H1 (cell line): ENCODE data around the gene CUEDC1. TPM values are rescaled to one million over a fixed set of nuclear protein-coding genes. Genes with fewer than 3 reads are reported as not detected.

ENCODE experiments used
- CTCF ChIA-PET: fragments of 300-600 bp; sonication (Branson Sonifier 250); formaldehyde crosslinking; loops from one replicate; lab custom pipeline; 2021; ENCODE audit not compliant: partially characterized antibody; lab: Charles Lee
- POLR2A ChIA-PET: fragments of 300-600 bp; sonication (Branson Sonifier 250); formaldehyde crosslinking; loops from one replicate; lab custom pipeline; 2021; ENCODE audit warnings: inconsistent platforms; ENCODE audit not compliant: partially characterized antibody; lab: Charles Lee
- DNase-seq, 2 experiments: peaks; one replicate each; pipeline versions ENCODE4 v3.0.0 to v3.0.0-alpha.2; 2010 to 2022; ENCODE audit warnings: low spot score in 2 of 2, low read depth in 1 of 2, mixed read lengths in 1 of 2
- FAIRE-seq: peaks from 2 replicates; lab custom pipeline; 2011; peaks lifted over from hg19 to GRCh38; lab: Jason Lieb, UNC
- H2AFZ ChIP-seq: 2 replicates; pipeline ENCODE4 v1.8.1; 2012; ENCODE audit warnings: low read length, inconsistent platforms
- H2AK5ac ChIP-seq: 2 replicates; pipeline ENCODE4 v1.6.1; 2013; ENCODE audit warnings: low read depth, low read length
- H2BK120ac ChIP-seq: replicated peaks from 2 replicates; pipeline ENCODE3; 2013; ENCODE audit warnings: low read depth, low read length, inconsistent platforms
- H2BK12ac ChIP-seq: 2 replicates; pipeline ENCODE4 v1.6.1; 2013; ENCODE audit warnings: low read depth, low read length
- H2BK15ac ChIP-seq: 2 replicates; pipeline ENCODE4 v1.6.1; 2013; ENCODE audit warnings: low read length
- H2BK20ac ChIP-seq: 2 replicates; pipeline ENCODE4 v1.6.1; 2013; ENCODE audit warnings: low read length
- H2BK5ac ChIP-seq: 2 replicates; pipeline ENCODE4 v1.6.1; 2013; ENCODE audit warnings: low read depth, low read length
- H3K14ac ChIP-seq: 2 replicates; pipeline ENCODE4 v1.6.1; 2013; ENCODE audit warnings: inconsistent platforms; ENCODE audit not compliant: insufficient read length
- H3K18ac ChIP-seq: 2 replicates; pipeline ENCODE4 v1.6.1; 2013; ENCODE audit warnings: low read length; ENCODE audit errors: extremely low read depth
- H3K23ac ChIP-seq: 2 replicates; pipeline ENCODE4 v1.6.1; 2013; ENCODE audit warnings: inconsistent platforms; ENCODE audit not compliant: insufficient read length
- H3K23me2 ChIP-seq: 2 replicates; pipeline ENCODE4 v1.6.1; 2013; ENCODE audit warnings: low read depth, low read length
- H3K27ac ChIP-seq: 2 replicates; pipeline ENCODE4 v1.6.1; 2011; ENCODE audit warnings: low read depth, low read length, inconsistent platforms
- H3K27me3 ChIP-seq, 4 experiments: replicated peaks in 1 of 4; 1 replicate in 1 of 4; 2 replicates in 3 of 4; pipeline versions ENCODE4 v1.6.1 to v1.8.1; 2011 to 2013; ENCODE audit warnings: low read length in 3 of 4, mild to moderate bottlenecking in 3 of 4, inconsistent platforms in 2 of 4, mixed read lengths in 2 of 4, moderate library complexity in 1 of 4; ENCODE audit not compliant: control insufficient read depth in 3 of 4, insufficient read depth in 3 of 4; ENCODE audit errors: extremely low read depth in 1 of 4
- H3K36me3 ChIP-seq, 4 experiments: 2 replicates each; pipeline versions ENCODE4 v1.6.1 to v1.8.1; 2011 to 2013; ENCODE audit warnings: mild to moderate bottlenecking in 4 of 4, low read length in 3 of 4, moderate library complexity in 2 of 4, control low read depth in 1 of 4, inconsistent platforms in 1 of 4; ENCODE audit not compliant: insufficient read depth in 4 of 4, control insufficient read depth in 2 of 4
- H3K4ac ChIP-seq: replicated peaks from 2 replicates; pipeline ENCODE3; 2013; ENCODE audit warnings: low read length, low read depth, mixed read lengths, inconsistent platforms; ENCODE audit not compliant: insufficient read length
- H3K4me1 ChIP-seq, 4 experiments: replicated peaks in 1 of 4; 1 replicate in 1 of 4; 2 replicates in 3 of 4; pipeline versions ENCODE4 v1.6.1 to v1.8.1; 2011 to 2013; ENCODE audit warnings: low read length in 3 of 4, inconsistent platforms in 2 of 4, mixed read lengths in 1 of 4; ENCODE audit not compliant: insufficient read depth in 4 of 4, control insufficient read depth in 3 of 4
- H3K4me2 ChIP-seq, 2 experiments: 2 replicates each; pipeline versions ENCODE4 v1.6.1 to v1.8.1; 2011 to 2013; ENCODE audit warnings: low read depth in 2 of 2, low read length in 2 of 2, control low read depth in 1 of 2, inconsistent platforms in 1 of 2, mild to moderate bottlenecking in 1 of 2; ENCODE audit not compliant: insufficient read depth in 1 of 2
- H3K4me3 ChIP-seq, 4 experiments: fragments of 200-600, 300-600 bp in 1 of 4; sonication (generic), shearing (Covaris generic), sonication (Bioruptor Twin) in 1 of 4; 2 replicates each; pipeline versions ENCODE4 v1.5.1 to v1.8.1; 2011 to 2016; ENCODE audit warnings: low read length in 4 of 4, low read depth in 3 of 4, control low read depth in 2 of 4, inconsistent platforms in 2 of 4, mild to moderate bottlenecking in 2 of 4, mixed read lengths in 1 of 4, moderate library complexity in 1 of 4; ENCODE audit not compliant: insufficient read depth in 2 of 4; ENCODE audit errors: extremely low read depth in 1 of 4
- H3K56ac ChIP-seq: replicated peaks from 2 replicates; pipeline ENCODE3; 2013; ENCODE audit warnings: low read depth, mild to moderate bottlenecking, mixed read lengths, low read length, inconsistent platforms; ENCODE audit not compliant: insufficient read length
- H3K79me1 ChIP-seq: 2 replicates; pipeline ENCODE4 v1.6.1; 2013; ENCODE audit warnings: low read depth, low read length, control low read depth
- H3K79me2 ChIP-seq, 2 experiments: 2 replicates each; pipeline versions ENCODE4 v1.6.1 to v1.8.1; 2012 to 2013; ENCODE audit warnings: low read length in 2 of 2, mild to moderate bottlenecking in 2 of 2, inconsistent platforms in 1 of 2; ENCODE audit not compliant: insufficient read depth in 2 of 2, control insufficient read depth in 1 of 2
- H3K9ac ChIP-seq, 4 experiments: replicated peaks in 1 of 4; 1 replicate in 1 of 4; 2 replicates in 3 of 4; pipeline versions ENCODE4 v1.6.1 to v1.8.1; 2011 to 2013; ENCODE audit warnings: low read depth in 3 of 4, low read length in 3 of 4, control low read depth in 2 of 4, mild to moderate bottlenecking in 2 of 4, moderate library complexity in 2 of 4, inconsistent platforms in 1 of 4; ENCODE audit errors: extremely low read depth in 1 of 4
- H3K9me3 ChIP-seq, 2 experiments: 2 replicates each; pipeline versions ENCODE4 v1.6.1 to v1.8.1; 2012 to 2013; ENCODE audit warnings: mild to moderate bottlenecking in 2 of 2, moderate library complexity in 2 of 2, control low read depth in 1 of 2, inconsistent platforms in 1 of 2, low read depth in 1 of 2, low read length in 1 of 2, mixed read lengths in 1 of 2; ENCODE audit not compliant: insufficient read depth in 2 of 2
- H4K20me1 ChIP-seq, 2 experiments: replicated peaks in 1 of 2; 2 replicates each; pipeline versions ENCODE3 to v1.8.1; 2011 to 2013; ENCODE audit warnings: inconsistent platforms in 2 of 2, low read length in 2 of 2, mild to moderate bottlenecking in 1 of 2; ENCODE audit not compliant: insufficient read depth in 2 of 2, control insufficient read depth in 1 of 2
- H4K5ac ChIP-seq: 2 replicates; pipeline ENCODE4 v1.6.1; 2013; ENCODE audit warnings: low read length, low read depth, mixed read lengths, inconsistent platforms; ENCODE audit not compliant: insufficient read length
- H4K8ac ChIP-seq: 2 replicates; pipeline ENCODE4 v1.8.0; 2013; ENCODE audit warnings: mild to moderate bottlenecking, moderate library complexity, low read length, inconsistent platforms; ENCODE audit not compliant: insufficient read depth; ENCODE audit errors: extremely low read depth
- H4K91ac ChIP-seq: replicated peaks from 2 replicates; pipeline ENCODE3; 2013; ENCODE audit warnings: low read length, mixed read lengths, inconsistent platforms; ENCODE audit not compliant: insufficient read length
- POU5F1 ChIP-seq: IDR thresholded peaks from 2 replicates; pipeline ENCODE4 v1.6.1; 2011; ENCODE audit warnings: low read depth, mild to moderate bottlenecking, low read length, moderate library complexity
- SP4 ChIP-seq: IDR thresholded peaks from 2 replicates; pipeline ENCODE4 v1.6.1; 2012; ENCODE audit warnings: low read length, inconsistent platforms
- TCF12 ChIP-seq: IDR thresholded peaks from 2 replicates; pipeline ENCODE4 v1.6.1; 2011; ENCODE audit warnings: low read depth, mild to moderate bottlenecking, low read length
- WGBS, 2 experiments: shearing (Covaris generic) in 1 of 2; methylation state at CpG; one replicate each; pipeline versions ENCODE4 v1.1.6 to v1.1.7; 2013 to 2015; ENCODE audit warnings: low lambda C conversion rate in 2 of 2, mixed read lengths in 2 of 2, inconsistent platforms in 1 of 2, low coverage in 1 of 2, missing lambda C conversion rate in 1 of 2; ENCODE audit not compliant: insufficient replicate concordance in 2 of 2, insufficient coverage in 1 of 2, insufficient read length in 1 of 2; ENCODE audit errors: extremely low coverage in 1 of 2, missing lambda C conversion rate in 1 of 2; 5-methylcytosine and 5-hydroxymethylcytosine counted together
- polyA plus RNA-seq, 7 experiments: library from polyadenylated mRNA; depleted of rRNA in 3 of 7; stranded (reverse) in 5 of 7; unstranded in 2 of 7; fragments of >200 nt in 5 of 7; fragments of 200-250 nt in 2 of 7; gene quantifications; 1 replicate in 5 of 7; 2 replicates in 1 of 7; 4 replicates in 1 of 7; pipeline versions ENCODE4 v1.2.1 to v1.2.3, GENCODE V29; 2011 to 2013; ENCODE audit warnings: missing spikeins in 2 of 7, mixed read lengths in 2 of 7
- total RNA-seq: library from RNA; stranded (reverse); fragmentation: NEBNext Ultra II Directional; extraction: Animal tissue kit (Norgen Biotek cat#: 25700); gene quantifications from 2 replicates; pipeline ENCODE4 v1.2.1, GENCODE V29; 2021

The CUEDC1 gene
- total and polyA plus RNA-seq, 2 of the 8 experiments (the other 6 are each of a cell fraction or from before 2014, with no cell fraction given): 4.0 to 10.7 TPM

GRCh38 chr17:57838453-57838852 is 116.8 kb downstream of the CUEDC1 start:
- FAIRE-seq (no peak), DNase-seq (no peak)
- Histone ChIP-seq H3K4ac (no peak overlapping the region), H2BK5ac (no peak overlapping the region), H3K36me3 (peaks cover 7 to 29% (median 22%) of the 10 kb centered on the region in 4 experiments), H3K27ac (no peak overlapping the region), H3K27me3 (no peaks in the 10 kb centered on the region), H3K9me3 (no peaks in the 10 kb centered on the region), H3K23me2 (no peaks in the 10 kb centered on the region; the same call in 1 of the 2 replicates), H2BK12ac (no peak overlapping the region), H3K9ac (no peak overlapping the region), H3K79me2 (peaks cover 0 to 4% of the 10 kb centered on the region in 2 experiments; a peak in 1 of 4 replicates), H3K4me1 (peaks cover 0 to 5% (median 2%) of the 10 kb centered on the region in 4 experiments; a peak in 4 of 7 replicates), H3K14ac (no peak overlapping the region), H3K79me1 (no peaks in the 10 kb centered on the region; the same call in 1 of the 2 replicates), H3K56ac (no peak overlapping the region), H3K4me2 (no peak overlapping the region), H2BK120ac (no peak overlapping the region), H2AK5ac (no peak overlapping the region), H2AFZ (no peak overlapping the region), H4K20me1 (peaks cover 0 to 6% of the 10 kb centered on the region in 2 experiments), H4K91ac (no peak overlapping the region), H2BK15ac (no peak overlapping the region), H2BK20ac (no peak overlapping the region), H3K4me3 (no peak overlapping the region), H3K23ac (no peak overlapping the region), H4K8ac (no peak overlapping the region), H3K18ac (no peak overlapping the region), H4K5ac (no peak overlapping the region)
- ChIA-PET POLR2A (interaction anchor here (0.6 to 1.4 kb wide), 3 partner anchors 12 to 151 kb away, joined by 4 to 6 read pairs (median 4); partner anchors contain the start of gene MRPS23), CTCF (interaction anchor here (0.6 to 1.6 kb wide), 5 partner anchors 8 to 677 kb away, joined by 3 to 7 read pairs (median 3); partner anchors contain the start of gene MRPS23)
- WGBS, 2 experiments: 89% methylated on average over 4 of the region's 4 CpGs; no CpG with 5 or more reads in 1 of the 2 experiments
- TF ChIP-seq POU5F1 (no peak), SP4 (no peak), TCF12 (no peak)
